ENCODE results near the gene XG. TPM values are rescaled to one million over a fixed set of nuclear protein-coding genes. Genes with fewer than 3 reads are reported as not detected.
"Not testable (repeated sequence)": the region's sequence is repeated elsewhere in the genome, so short reads cannot be mapped to it uniquely, and the experiment has no call there.

XG gene
- total and polyA plus RNA-seq, 8 donors = 0.17 to 1.6 (median 0.41) TPM

DNA sequence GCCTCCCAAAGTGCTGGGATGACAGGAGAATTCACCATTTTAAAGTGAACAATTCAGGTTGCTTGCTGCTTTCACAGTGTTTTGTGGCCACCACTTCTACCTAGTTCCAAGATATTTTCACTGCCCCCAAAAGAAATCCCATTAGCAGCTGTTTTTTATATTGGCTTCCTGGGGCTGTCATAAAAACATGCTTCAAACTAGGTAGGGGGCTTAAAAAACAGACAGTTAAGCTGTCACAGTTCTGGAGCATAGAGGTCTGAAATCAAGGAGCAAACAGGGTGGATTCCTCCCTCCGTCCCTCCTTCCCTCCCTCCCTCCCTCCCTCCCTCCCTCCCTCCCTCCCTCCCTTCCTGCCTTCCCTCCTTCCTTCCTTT, 3.0 kb upstream of the XG start:
- Histone ChIP-seq H3K9me3 (no peaks in the 10 kb centered on the region), H3K4me3 (no peak overlapping the region), H3K27ac (no peak overlapping the region), H3K27me3 (no peaks in the 10 kb centered on the region), H3K4me1 (no peaks in the 10 kb centered on the region), H3K36me3 (peaks cover 0 to 5% of the 10 kb centered on the region in 2 donors)
- DNase-seq = no peak
- intact Hi-C loops (cut with DNase I) = no loop called here
- no peak for ATAC-seq
- TF ChIP-seq, protein P1, sequence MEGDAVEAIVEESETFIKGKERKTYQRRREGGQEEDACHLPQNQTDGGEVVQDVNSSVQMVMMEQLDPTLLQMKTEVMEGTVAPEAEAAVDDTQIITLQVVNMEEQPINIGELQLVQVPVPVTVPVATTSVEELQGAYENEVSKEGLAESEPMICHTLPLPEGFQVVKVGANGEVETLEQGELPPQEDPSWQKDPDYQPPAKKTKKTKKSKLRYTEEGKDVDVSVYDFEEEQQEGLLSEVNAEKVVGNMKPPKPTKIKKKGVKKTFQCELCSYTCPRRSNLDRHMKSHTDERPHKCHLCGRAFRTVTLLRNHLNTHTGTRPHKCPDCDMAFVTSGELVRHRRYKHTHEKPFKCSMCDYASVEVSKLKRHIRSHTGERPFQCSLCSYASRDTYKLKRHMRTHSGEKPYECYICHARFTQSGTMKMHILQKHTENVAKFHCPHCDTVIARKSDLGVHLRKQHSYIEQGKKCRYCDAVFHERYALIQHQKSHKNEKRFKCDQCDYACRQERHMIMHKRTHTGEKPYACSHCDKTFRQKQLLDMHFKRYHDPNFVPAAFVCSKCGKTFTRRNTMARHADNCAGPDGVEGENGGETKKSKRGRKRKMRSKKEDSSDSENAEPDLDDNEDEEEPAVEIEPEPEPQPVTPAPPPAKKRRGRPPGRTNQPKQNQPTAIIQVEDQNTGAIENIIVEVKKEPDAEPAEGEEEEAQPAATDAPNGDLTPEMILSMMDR (IDR thresholded peaks at IDR 0.05) = no peak

DNA sequence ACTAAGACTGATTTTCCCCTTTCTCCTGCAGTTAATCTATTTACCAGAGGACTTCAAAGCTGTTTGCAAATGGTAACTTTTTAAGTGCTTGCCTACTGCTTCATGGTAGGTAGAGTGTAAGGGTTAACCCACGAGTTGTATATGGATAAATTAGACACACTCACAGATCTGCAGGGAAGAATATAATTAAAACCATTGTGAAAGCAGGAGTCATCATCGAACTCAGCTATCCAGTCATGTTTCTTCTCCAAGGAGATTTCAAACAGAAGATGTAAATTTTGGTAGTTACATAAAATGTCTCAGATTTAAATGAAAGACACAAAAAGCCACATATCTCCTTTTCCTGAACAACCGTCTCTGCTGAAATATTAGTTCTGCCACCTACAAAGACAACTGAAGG, 549 bp upstream of the XG start:
- H3K36me3 ChIP-seq = no peaks in the 10 kb centered on the region
- intact Hi-C loops (cut with DNase I) = no loop called here
- DNase-seq = no peak
- no peak overlapping the region for H3K4me3 ChIP-seq
- H3K27ac ChIP-seq = no peak overlapping the region
- TF ChIP-seq, protein P1 (IDR thresholded peaks at IDR 0.05) = no peak
- no peaks in the 10 kb centered on the region for H3K4me1 ChIP-seq
- H3K27me3 ChIP-seq = no peaks in the 10 kb centered on the region
- H3K9me3 ChIP-seq = no peaks in the 10 kb centered on the region
- no peak for ATAC-seq

DNA sequence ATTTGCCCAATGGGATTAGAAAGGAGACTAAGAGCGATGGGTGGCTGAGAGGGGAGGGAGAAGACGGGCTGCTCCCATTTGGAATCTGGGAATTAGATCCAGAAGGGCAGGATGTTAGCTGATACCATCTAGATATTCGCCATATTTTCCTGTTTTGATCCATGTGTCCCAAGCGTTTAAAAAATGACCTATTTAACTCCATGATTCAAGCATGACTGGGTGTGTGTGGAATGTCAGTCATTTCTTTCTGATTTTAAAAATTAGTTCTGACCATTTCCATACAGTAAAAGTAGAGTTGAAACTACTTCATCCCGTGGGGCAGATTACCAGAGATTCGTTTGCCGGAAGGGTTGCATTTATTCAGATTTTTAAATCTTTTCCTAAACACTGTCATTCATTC, 601 bp downstream of the XG start:
- H3K27ac ChIP-seq; H3K36me3 ChIP-seq; DNase-seq; intact Hi-C loops (cut with DNase I); H3K27me3 ChIP-seq; H3K4me1 ChIP-seq; H3K9me3 ChIP-seq; ATAC-seq; H3K4me3 ChIP-seq: not testable (repeated sequence)

DNA sequence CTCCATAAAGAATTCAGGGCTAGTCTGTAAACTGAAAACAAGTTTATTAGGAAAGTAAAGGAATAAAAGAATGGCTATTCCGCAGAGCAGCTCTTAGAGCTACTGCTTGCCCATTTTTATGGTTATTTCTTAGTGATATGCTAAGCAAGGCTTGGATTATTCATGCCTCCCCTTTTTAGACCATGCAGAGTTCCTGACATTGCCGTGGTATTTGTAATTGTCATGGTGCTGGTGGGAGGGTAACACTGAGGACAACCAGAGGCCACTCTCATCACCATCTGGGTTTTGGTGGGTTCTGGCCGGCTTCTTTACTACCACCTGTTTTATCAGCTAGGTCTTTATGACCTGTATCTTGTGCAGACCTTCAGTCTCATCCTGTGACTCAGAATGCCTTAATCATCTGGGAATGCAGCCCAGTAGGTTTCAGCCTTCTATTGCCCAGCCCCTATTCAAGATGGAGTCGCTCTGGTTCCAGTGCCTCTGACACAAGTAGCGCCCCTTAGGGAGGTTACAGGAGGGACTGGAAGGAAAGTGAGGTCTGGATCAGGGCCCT, 3.4 kb downstream of the XG start:
- intact Hi-C loops (cut with DNase I); H3K4me3 ChIP-seq; H3K27me3 ChIP-seq; H3K9me3 ChIP-seq; DNase-seq; ATAC-seq; H3K4me1 ChIP-seq; H3K36me3 ChIP-seq; H3K27ac ChIP-seq: not testable (repeated sequence)

DNA sequence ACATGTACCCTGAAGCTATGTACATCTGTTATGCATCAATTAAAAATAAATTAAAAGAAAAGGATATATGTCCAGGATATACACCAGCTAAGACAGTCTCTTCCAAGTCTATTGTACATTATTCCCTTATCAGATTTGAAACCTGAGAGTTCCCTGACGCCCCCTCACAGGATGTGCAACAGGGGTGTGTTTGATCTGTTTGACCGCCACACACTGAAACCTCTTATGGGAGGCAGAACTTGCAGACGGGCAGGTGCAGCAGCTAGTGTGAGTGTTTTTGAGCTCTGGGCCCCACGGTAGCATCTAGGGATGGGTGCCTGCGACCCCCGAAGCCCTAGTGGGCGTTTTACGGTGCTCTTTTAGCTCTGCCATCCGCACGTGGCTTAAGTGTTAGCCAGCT, 4.7 kb downstream of the XG start:
- Histone ChIP-seq H3K4me1 (no peaks in the 10 kb centered on the region), H3K4me3 (no peak overlapping the region), H3K27ac (no peak overlapping the region), H3K36me3 (no peaks in the 10 kb centered on the region), H3K27me3 (no peaks in the 10 kb centered on the region), H3K9me3 (no peaks in the 10 kb centered on the region)
- DNase-seq (no peak), ATAC-seq (no peak)
- intact Hi-C loops (cut with DNase I) = no loop called here
- TF ChIP-seq, protein P1 (IDR thresholded peaks at IDR 0.05) = no peak

DNA sequence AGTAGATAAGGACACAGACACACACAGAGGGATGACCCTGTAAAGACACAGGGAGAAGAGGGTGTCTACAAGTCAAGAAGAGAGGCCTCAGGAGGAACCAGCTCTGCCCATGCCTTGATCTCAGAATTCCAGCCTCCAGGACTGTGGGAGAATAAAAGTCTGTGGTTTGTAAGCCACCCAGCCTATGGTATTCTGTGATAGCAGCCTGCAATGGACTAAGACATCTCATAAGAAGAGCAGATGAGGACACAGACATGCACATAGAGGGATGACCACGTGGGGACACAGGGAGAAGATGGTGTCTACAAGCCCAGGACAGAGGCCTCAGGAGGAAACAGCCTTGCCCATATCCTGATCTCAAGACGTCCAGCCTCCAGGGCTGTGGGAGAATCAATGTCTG, 9.4 kb downstream of the XG start:
- intact Hi-C loops (cut with DNase I) = no loop called here
- no peaks in the 10 kb centered on the region for H3K9me3 ChIP-seq
- no peaks in the 10 kb centered on the region for H3K27me3 ChIP-seq
- no peaks in the 10 kb centered on the region for H3K4me1 ChIP-seq
- DNase-seq (no peak), ATAC-seq (no peak)
- no peak overlapping the region for H3K27ac ChIP-seq
- TF ChIP-seq, protein P1 (IDR thresholded peaks at IDR 0.05) = no peak
- no peak overlapping the region for H3K4me3 ChIP-seq
- no peaks in the 10 kb centered on the region for H3K36me3 ChIP-seq

DNA sequence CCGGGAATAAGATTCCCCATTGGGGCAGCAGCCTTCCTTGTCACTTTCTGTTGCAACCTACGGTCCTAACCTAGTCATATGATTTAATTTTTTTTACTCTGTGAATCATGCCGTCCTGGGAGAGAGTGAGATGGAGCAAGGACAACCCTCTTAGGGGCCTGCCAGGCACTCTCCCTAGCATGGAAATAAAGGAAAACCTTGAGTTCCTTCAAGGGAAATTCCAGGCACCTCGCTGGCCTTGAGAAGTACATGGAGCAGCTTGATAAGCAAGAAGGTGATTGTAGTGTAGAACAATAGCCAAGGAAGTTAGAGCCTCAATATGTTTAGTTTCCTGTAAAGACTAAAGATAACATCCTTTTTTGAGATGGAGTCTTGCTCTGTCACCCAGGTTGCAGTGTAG, 10.8 kb downstream of the XG start:
- H3K4me3 ChIP-seq; intact Hi-C loops (cut with DNase I); H3K36me3 ChIP-seq; ATAC-seq; H3K4me1 ChIP-seq; H3K27me3 ChIP-seq; H3K9me3 ChIP-seq; H3K27ac ChIP-seq; DNase-seq: not testable (repeated sequence)

DNA sequence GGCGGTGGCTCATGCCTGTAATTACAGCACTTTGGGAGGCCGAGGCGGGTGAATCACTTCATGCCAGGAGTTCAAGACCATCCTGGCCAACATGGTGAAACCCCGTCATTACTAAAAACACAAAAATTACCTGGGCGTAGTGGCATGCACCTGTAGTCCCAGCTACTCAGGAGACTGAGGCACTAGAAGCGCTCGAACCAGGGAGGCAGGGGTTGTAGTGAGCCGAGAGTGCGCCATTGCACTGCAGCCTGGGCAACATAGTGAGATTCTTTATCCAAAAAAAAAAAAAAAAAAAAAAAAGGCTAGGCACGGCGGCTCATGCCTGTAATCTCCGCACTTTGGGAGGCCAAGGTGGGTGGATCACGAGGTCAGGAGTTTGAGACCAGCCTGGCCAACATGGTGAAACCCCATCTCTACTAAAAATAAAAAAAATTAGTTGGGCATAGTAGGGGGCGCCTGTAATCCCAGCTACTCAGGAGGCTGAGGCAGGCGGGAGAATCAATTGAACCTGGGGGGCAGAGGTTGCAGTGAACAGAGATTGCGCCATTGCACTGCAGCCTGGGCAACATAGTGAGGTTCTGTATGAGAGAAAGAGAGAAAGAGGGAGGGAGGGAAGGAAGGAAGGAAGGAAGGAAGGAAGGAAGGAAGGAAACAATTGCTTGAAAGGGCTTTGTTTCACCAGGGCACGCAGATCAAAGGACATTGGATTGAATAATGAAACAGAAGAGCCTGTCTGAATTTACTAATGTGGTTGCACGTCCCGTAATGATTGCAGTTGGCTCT, 13.1 kb downstream of the XG start:
- intact Hi-C loops (cut with DNase I) = not testable (repeated sequence)

More for the DNA sequence above, 13.1 kb downstream of the XG start:
- H3K27me3 ChIP-seq, H3K4me3 ChIP-seq, H3K27ac ChIP-seq, H3K4me1 ChIP-seq, H3K36me3 ChIP-seq, DNase-seq, H3K9me3 ChIP-seq, ATAC-seq: not testable (repeated sequence)
